Measurements from ENCODE around the gene ABCC11. TPM values are rescaled to one million over a fixed set of nuclear protein-coding genes. Genes with fewer than 3 reads are reported as not detected.
"Not testable (repeated sequence)": the region's sequence is repeated elsewhere in the genome, so short reads cannot be mapped to it uniquely, and the experiment has no call there.

Gene ABCC11
- total RNA-seq, 4 donors from 2014 or later, result 0.40 to 0.66 TPM; not detected in 2

DNA sequence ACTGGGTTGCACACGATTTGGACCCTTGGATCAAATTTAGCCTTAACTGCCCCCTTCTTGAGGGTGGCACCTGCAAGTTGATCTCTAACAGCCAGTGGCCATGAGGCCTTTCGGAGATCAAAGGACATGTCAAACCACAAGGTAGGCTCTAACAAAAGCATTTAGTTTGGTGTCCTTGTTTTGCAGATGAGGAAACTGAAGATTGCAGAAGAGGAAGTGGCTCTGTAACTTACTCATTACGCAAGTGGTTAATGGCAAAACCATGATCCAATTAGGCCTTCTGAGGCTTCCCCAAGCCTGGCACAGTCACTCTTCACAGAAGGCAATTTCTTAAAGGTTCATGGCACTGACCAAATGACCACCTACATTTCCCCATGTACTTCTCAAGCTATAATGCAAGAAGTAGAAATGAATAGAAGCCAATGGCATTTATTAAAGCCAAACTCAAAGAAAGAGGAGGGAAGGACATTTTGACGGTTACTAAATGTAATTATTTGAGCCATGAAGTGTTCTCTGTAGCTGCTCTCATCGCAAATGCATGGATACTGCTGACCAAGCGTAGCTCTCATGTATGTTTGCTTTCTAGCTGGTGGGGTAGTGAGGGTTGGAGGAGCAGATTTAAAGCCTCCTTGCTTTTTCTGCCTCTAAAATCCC is 58.8 kb downstream of the ABCC11 start:
- H3K27ac ChIP-seq, result no peak overlapping the region
- no peaks in the 10 kb centered on the region for H3K36me3 ChIP-seq
- no peak for DNase-seq
- H3K9me3 ChIP-seq, result no peaks in the 10 kb centered on the region
- no peaks in the 10 kb centered on the region for H3K4me1 ChIP-seq
- no peaks in the 10 kb centered on the region for H3K27me3 ChIP-seq
- TF ChIP-seq CTCF (IDR thresholded peaks at IDR 0.05), result no peak
- TF ChIP-seq POLR2A (IDR thresholded peaks at IDR 0.05), result no peak
- no peak overlapping the region for H3K4me3 ChIP-seq

DNA sequence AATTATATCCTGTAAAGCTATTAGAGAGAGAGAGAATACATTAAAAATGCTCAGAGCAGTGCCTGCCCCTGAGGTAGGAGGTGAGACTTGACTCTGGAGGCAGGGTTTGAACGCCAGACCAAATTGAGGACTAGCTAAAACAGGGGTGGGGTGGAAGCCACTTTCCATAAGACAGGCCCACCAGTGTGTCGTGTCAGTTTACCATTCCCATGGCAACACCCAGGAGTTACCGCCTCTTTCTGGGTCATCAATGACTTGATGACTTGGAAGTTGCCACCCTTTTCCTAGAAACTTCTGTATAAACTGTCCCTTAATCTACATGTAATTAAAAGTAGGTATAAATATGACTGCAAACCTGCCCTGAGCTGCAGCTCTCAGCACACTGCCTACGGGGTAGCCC is 59.6 kb downstream of the ABCC11 start:
- Histone ChIP-seq H3K4me1 (no peaks in the 10 kb centered on the region), H3K36me3 (no peaks in the 10 kb centered on the region), H3K9me3 (no peaks in the 10 kb centered on the region), H3K27ac (no peak overlapping the region), H3K4me3 (no peak overlapping the region), H3K27me3 (no peaks in the 10 kb centered on the region)
- TF ChIP-seq POLR2A (IDR thresholded peaks at IDR 0.05), result no peak
- no peak for TF ChIP-seq CTCF (IDR thresholded peaks at IDR 0.05)
- no peak for DNase-seq

- Histone ChIP-seq H3K27ac (no peak overlapping the region), H3K9me3 (no peaks in the 10 kb centered on the region), H3K27me3 (no peaks in the 10 kb centered on the region), H3K36me3 (no peaks in the 10 kb centered on the region), H3K4me3 (no peak overlapping the region), H3K4me1 (no peaks in the 10 kb centered on the region)
- TF ChIP-seq CTCF (IDR thresholded peaks at IDR 0.05), result no peak
- no peak for TF ChIP-seq POLR2A (IDR thresholded peaks at IDR 0.05)
- DNase-seq, result no peak
Observed at GRCh38 chr16:48184681-48185080, 62.7 kb downstream of the ABCC11 start.

- TF ChIP-seq POLR2A (IDR thresholded peaks at IDR 0.05) (no peak), CTCF (IDR thresholded peaks at IDR 0.05) (no peak)
- no peaks in the 10 kb centered on the region for H3K9me3 ChIP-seq
- no peaks in the 10 kb centered on the region for H3K36me3 ChIP-seq
- no peaks in the 10 kb centered on the region for H3K27me3 ChIP-seq
- H3K4me3 ChIP-seq, result no peak overlapping the region
- no peak for DNase-seq
- H3K4me1 ChIP-seq, result no peaks in the 10 kb centered on the region
- H3K27ac ChIP-seq, result no peak overlapping the region
Observed at GRCh38 chr16:48182979-48183537, 64.3 kb downstream of the ABCC11 start.

- H3K4me1 ChIP-seq, H3K27ac ChIP-seq: not testable (repeated sequence)
Observed at GRCh38 chr16:48181746-48182520, 65.4 kb downstream of the ABCC11 start.

DNA sequence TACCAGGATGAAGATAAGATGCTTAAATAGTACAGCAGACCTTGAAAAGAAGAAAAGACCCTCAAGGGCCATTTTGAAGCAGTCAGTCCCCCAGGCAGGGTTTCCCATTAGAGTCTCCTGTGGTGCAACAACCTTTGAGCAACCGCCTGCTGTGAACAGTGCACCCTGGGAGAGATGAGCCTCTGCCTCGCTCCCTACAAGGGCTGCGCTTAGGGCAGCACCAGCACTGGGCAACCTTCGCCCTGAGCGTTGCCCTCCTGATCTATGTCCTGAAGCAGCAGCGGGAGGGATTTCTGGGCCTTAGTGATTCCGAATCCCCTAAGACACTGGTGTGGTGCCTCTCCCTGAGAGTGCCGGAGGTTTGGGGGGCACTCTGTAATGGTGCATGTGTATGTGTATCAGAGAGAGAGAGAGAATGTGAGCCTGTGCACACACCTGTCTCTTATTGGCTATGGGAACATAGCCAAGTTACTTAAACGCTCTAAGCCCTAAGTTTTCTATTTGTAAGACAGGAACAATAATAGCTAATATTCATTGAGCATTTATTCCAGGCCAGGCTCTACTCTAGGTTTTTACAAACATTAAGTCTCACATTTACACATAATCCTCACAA is 66.4 kb downstream of the ABCC11 start:
- H3K27ac ChIP-seq, result no peak overlapping the region
- no peaks in the 10 kb centered on the region for H3K9me3 ChIP-seq
- peak in 1 of 3 donors; percentile 59 for DNase-seq
- no peak overlapping the region for H3K4me3 ChIP-seq
- no peak for TF ChIP-seq CTCF (IDR thresholded peaks at IDR 0.05)
- no peak for TF ChIP-seq POLR2A (IDR thresholded peaks at IDR 0.05)
- no peaks in the 10 kb centered on the region for H3K36me3 ChIP-seq
- no peaks in the 10 kb centered on the region for H3K27me3 ChIP-seq
- H3K4me1 ChIP-seq, result no peaks in the 10 kb centered on the region

More at GRCh38 chr16:48181746-48182520, 65.4 kb downstream of the ABCC11 start:
- H3K4me3 ChIP-seq, H3K27me3 ChIP-seq, DNase-seq, H3K36me3 ChIP-seq, H3K9me3 ChIP-seq: not testable (repeated sequence)

All from Peyer's patch (tissue), 4 donors.